DMS114 treated with DMSO at 0.1 percent for 48 hours (cell line): Measurements from ENCODE around the gene RETSAT.
"Not testable (repeated sequence)": the region's sequence is repeated elsewhere in the genome, so short reads cannot be mapped to it uniquely, and the experiment has no call there.

Source experiments
- DNase-seq: peaks from one replicate; lab custom pipeline; 2025; ENCODE audit not compliant: unreplicated experiment; lab: John Stamatoyannopoulos, UW

RETSAT gene

DNA sequence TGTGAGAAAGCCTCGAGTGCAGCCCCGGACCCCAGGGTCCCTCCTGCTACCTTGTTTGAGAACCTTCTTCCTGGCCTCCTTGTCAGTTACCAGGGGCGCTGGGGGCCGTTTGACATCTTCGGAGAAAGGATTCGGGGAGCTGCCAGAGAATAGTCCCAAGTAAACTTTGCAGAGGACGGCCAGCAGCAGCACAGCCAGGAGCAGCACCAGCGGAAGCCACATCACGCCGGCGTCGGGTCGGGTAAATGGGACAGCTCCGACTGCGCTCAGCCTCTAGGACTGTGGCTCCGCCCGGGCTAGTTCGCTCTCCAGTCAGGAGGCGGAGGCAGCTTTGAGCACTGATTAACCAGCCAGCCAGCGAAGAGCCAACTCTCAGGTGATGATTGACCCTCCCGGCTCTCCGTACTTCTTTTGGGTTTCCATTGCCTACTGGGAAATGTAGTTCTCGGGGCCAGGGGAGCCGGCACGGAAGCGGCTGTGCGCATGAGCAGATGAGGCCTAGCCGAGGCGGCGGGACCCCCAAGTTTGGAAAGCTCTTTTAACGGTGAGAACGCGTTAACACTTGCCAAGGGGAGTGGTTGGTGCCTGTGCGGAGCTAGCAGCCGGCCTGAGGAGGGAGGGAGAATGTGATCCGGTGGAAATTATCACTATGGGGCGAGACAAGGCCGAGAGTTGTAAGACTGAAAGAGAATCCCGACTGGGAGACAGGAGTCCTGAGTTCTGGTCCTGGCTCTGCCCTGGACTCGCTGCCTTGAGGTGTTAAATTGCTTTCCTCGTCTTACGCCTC is at the start of gene RETSAT, which contains the start of gene ELMOD3:
RETSAT (minus strand) TSS at position 243 of the 787 bp plus-strand sequence; CDS start at position 222, 21 bp downstream.
ELMOD3 (plus strand) TSS at position 484 of the 787 bp plus-strand sequence. CDS start 2,430 bp downstream, outside the sequence.
- peak; percentile 99 for DNase-seq

DNA sequence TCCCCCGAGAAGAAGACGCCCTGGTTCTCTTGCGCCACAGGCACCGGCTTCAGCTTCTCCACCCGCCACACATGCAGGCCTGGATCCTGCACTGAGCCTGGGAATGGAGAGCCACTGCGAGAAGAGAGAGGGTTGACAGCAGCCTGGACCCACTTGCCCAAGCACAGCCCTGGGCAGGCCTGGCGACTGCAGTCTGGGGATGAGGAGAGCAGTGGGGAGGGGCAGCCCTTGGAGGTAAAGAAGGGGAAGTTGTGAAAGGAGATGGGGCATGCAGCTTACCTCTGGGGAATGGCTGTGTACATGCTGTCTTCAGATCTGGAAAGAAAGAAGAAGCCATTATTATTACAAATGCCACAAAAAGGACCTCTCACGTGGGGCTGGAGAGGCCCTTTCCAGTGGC is 47.5 kb upstream of the RETSAT start:
- no peak for DNase-seq

DNA sequence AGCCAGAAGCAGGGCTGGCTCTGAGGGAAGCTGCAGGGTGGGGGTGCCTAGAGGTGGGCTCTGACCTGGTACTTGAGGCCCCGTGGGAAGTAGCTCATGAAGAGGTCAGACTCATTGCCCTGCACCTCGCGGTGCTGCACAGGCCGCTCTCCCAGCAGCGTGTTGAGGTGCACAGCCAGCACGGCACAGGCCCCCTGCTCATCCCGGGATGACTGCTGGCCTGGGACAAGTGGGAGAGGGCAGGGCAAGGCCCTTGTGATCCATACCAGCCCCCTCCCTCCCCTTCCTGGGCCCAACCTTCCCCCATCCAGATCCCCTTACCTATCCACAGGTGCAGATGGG is 47.1 kb upstream of the RETSAT start:
- DNase-seq: no peak

DNA sequence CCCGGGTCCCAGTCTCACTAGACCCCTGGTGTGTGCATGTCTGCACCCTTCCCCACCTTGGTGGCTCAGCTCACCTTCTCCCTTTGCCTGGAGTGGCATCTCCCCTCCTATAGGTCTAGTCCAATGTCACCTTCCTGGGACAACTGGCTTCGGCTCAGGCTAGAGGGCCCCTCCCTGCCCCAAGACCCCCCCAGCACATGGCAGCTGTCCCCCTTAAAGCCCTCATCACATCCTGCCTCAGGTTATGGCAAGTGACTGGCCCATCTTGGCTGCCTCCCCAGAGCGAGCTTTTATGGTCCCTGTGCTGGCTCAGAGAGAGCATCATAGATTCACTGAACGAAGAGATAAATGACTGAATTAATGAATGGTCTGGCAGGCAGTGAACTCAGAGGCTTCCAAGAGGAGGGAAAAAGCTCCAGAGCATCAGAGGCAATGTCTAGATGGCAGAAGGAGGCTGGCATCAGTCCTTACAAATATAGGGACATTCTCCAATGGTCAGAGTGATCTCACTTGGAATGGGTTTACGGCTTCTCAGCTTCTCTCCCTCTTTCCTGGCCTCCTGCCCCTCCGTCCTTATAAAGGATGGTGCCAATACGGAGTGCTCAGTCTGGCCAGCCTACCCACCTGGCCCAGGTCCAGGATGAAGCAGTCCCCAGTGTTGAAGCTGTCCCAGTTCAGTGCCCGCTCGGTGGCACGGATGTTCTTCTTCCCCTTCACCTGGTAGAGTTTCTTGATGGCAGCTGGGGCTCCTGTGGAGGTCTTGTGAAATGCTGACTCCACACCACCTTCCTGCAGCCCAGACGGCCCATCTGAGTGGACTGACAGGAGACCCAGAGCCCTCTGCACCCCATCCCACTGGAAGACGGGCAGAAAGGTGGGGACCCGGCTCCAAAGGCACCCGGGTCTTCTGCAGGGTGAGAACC is 46.5 kb upstream of the RETSAT start:
- DNase-seq: no peak

DNA sequence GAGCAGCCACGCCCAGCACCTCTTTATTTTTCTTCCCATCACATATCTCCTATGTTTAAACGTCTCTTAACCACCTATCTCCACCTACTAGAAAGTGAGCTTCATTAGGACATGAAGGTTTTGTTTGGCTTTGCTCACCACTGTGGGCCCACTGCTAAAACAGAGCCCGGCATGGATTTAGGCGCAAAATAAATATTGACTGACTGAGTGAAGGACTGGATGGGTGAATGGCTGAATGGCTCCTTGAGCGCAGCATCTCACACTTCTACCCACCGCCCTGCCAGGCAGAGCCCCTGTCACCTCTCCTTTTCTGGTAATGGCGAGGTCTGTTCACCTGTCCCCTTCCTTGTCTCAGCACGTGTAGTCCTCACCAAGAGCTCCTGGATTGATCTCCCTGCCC is 45.7 kb upstream of the RETSAT start:
- DNase-seq: no peak

DNA sequence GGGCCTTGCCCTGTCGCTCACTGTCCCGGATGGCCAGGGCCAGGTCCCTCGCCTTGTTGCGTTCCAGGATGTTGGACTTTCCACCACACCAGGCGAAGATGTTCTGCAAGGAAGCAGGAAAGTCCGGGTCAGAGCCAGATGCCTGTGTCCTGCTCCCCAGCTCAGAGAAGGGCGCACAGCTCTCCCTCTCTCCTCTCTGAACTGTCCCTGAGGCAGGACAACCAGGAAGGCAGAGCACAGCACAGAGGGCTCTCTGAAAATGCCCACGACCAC is 44.8 kb upstream of the RETSAT start:
- no peak for DNase-seq

DNA sequence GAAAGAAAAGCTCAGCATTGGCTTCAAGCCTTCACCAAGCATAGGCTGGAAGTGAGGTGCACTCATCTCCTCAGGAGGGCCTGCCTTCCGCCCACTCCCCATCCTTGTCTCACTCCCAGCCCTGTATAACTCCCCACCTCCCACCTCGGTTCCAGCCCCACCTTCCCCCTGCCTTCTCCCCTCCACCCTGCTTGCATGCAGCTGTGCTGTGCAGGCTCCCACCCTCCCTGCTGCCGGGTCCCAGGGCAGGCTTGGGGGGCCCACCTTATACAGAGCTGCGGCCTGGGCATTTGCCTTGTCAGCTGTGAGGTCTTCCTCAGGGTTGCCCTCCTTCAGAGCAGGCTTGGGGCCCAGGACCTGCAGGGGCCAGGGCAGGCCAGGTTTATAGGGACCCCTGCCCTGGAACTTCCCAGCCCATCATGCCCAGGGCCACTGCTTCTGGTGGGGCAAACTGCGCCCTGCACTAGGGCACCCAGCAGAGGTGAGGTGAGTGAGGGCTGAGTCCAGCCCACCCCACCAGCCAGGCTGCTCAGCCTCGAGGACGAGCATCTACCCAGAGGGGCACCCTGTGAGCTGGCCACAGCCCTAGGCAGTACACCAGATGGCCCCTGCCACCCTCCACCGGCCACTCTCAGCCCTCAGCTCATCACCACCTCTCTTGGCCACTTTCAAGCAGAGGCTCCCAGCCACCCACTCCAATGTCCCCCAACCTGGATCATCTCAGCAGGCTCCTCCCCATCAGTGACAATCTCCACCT is 44.3 kb upstream of the RETSAT start:
- no peak for DNase-seq

DNA sequence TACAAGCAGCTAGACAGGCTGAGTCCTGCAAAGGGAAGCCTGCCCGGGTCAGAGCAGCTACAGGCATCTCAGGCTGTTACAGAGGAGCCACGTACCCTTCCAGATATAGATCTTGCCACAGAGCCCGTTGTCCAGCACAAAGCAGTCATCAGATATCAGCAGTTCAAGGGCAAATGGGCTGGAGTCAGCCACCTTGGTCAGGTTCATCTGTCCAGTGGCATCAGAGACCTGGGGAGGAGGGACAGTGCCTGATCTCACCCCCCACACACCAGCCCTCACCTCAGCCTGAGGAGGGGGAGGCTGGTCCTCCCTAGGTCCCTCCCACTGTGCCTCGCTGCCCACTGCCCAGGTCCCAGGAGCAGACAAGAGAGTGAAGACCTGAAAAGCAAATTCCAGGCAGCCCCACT is 43.6 kb upstream of the RETSAT start:
- no peak for DNase-seq

DNA sequence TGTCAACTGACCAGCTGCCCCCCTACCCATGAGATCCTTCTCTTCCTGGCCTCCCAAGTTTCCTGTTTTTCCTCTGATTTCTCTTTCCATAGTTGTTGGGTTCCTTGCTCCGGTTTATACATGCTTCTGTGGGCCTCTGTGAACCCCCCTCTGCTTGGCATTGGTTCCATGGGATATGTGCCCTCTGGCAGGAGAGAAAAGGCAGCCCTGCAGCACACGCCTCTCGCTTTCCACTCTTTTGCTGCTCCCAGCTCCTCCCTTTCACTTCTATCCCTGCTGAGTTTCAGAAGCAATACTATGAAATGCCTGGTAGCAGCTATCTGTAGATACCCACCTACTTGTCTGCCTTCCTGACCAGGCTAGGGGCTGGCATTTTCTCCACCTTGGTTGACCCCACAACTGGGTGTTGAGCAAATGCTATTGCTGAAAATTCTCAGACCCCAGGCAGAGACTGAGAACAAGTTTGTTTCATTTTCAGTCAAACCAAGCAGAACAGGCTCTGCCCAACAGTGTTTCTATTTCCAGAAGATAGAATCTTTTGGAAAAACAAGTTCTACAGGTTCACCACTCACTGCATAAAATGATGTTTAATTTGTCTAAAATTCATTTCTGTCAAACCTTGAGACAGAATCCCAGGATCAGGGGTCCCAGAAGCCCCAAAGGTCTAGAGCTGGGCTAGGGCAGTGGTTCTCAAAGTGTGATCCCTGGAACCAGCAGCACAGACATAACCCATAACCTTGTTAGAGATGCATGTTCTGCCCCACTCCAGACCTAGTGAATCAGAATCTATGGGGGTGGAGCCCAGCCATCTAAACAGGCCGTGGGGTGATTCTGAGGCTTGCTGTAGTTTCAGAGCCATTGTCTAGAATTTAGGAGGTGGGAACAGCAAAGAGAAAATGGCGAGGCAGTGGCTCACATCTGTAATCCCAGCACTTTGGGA is 42.5 kb upstream of the RETSAT start:
- DNase-seq: no peak

DNA sequence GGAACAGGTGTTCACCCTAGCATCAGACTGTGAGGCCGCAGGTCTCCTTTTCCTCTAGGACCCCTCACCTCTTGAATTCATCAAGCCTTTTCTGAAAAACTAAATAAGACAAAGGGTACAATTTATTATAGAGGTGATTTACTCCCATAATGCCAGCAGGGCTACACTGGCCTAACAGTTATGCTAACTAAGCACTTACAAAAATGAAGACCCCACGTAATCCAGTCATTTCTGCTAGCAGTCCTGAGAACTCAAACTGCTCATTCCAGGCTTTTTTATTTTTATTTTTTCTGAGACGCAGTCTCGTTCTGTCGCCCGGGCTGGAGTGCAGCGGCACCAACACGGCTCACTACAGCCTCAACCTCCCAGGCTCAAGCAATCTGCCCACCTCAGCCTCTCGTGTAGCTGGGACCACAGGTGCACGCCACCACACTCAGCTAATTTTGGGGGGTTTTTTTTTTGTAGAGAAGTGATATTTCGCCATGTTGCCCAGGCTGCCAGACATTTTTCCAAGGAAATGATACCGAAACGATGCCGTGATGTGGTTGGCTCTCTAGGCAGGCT is 41.7 kb upstream of the RETSAT start:
- no peak for DNase-seq

DNA sequence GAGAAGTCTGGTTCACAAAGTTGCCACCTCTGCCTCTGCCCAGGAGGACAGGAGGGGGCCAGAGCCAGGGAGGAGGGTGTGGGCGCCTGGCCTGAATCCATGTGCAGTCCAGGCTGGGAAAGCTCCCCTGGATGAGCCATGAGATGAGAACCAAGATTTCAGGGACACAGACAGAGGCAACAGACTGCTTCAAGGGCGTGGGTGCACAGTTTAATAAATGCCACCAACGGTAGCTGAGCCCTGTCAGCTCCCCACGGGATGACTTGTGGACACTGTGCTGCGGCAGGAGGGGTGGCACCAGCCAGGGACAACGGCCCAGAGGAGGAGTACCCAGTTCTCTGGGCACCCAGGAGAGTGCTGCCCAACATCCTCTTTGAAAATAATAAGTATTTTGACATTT is 40.6 kb upstream of the RETSAT start:
- no peak for DNase-seq

DNA sequence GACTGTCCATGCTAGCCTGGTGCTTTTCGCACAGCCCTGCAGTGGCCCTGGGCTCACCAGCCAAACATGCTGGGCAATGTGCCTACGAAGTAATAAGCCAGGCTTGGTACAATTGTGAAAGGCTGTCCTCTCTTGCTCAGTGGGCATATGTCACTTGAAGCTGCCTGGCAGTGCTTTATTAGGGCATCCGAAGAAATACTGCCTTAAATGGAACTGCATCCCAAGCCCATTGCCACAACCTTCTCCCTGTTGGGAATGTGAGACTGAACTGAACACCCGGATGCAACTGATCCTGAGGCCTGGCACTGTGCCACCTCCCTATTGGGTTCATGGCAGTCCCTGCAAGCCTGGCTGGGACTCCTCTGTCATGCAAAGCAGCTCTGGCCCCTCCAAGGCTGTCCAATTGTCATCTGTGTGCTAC is 39.9 kb upstream of the RETSAT start:
- no peak for DNase-seq

DNA sequence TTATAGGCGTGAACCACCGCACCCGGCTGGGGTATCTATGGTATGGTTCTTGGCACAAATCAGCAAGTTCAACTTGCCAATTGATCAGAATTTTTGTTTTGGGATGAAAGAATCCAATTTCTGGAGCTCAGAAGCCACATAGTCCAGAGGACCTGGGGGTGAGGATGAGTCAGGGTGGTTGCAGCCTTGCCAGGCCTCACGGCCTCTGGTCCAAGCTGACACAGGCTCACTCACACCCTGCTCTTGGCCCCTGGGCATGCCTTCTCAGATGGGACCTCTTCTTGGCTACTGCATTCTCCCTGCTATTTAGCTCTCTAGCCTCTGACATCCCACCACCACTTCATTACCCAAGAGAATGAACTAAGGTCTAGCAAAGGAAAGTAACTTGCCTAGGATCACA is 39.5 kb upstream of the RETSAT start:
- DNase-seq: no peak

DNA sequence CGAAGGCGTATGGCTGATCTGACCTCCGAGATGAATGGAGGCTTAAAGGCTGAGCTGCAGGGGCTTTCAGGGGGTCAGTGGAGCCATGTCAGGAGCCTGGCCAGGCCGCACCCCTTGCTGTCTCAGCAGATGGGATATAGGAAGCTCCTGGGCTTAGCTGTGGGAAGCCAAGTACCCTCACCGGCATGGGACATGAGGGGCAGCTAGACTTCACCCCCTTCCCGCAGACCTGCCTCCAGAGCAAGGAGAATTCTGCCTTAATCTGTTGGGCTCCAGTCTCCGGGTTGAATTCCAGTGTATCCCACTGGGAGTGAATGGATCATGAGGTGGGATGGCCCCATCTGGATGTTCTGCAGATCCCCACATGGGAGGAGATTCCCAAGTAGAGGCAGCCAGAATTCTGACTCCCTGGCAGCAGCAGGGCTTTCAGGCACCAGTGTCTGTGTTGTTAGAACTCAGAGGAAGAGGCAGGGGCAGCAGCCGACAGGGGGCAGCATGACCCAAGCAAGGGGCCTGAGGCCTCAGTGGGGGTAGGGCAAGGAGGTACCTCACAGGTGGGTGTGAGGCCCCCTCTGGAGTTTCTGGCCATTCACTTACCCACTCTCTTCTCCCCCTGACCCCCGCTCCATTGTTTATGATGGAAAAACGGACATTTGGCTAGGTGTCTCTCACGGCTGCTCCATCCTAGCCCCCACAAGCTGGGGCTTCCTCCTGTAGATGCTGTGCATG is 36.8 kb upstream of the RETSAT start:
- DNase-seq: peak; percentile 20

DNA sequence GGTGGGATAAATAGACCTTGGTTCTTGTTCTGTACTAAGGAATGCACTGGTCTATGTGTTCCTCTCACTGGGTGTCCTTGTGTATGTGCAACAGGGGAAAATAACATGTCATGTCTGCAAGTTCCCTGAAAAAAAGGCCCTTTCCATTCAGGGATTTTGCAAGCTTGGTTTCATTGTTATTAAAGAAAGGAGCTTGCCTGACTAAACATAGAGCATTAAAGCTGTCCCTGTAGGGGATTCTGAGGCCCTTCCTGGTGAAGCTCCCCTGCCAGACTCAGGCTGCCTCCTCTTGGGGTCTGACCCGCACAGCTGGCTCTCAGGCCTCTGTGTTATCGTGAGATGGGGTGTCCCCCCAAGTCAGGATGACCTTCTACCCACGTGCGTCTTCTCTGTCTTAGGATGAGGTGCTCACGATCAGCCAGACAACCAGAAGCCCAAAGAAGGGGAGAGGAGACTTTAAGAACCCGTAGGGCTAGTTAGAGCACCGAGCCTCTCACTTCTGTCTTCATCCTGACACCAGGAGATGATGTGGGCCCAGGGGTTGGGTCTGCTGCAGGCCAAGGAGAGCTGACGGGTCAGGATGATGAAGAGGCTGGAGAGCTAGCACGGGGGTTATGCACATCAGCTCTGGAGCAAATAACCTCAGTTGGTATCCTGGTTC is 34.7 kb upstream of the RETSAT start:
- no peak for DNase-seq

DNA sequence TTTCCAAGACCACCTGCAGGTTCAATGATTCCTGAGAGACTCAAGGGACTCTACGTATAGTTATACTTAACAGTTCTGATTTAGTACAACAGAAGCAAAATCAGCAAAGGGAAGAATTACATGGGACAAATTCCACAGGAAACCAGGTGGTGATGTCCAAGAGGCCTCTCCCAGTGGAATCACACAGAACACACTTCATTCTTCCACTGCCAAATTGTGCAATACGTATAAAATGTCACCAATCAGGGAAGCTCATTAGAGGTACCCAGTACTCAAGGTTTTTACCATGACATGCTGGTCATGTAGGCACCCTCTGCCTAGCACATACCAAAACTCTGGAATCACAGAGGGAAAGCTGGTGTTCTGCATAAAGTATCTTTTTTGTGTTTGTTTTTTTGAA is 33.4 kb upstream of the RETSAT start:
- no peak for DNase-seq

DNA sequence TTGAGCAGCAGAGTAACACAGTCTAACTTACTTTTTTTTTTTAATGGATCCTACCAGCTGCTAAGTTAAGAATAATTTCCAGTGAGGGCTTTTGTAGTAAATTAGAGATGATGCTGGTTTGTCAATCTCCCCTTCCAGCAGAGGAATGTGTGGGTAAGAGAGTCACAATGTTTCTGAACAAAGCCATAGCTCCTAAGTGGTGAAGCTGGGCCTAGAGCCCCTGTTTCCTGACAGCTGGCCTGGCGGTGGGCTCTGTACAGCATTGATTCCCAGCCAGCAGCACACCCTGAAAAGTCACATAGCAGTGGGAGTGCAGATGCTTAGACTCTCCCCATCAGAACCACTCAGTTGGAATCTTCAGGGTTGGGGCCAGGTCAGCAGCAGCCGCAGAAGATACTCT is 31.4 kb upstream of the RETSAT start:
- no peak for DNase-seq

DNA sequence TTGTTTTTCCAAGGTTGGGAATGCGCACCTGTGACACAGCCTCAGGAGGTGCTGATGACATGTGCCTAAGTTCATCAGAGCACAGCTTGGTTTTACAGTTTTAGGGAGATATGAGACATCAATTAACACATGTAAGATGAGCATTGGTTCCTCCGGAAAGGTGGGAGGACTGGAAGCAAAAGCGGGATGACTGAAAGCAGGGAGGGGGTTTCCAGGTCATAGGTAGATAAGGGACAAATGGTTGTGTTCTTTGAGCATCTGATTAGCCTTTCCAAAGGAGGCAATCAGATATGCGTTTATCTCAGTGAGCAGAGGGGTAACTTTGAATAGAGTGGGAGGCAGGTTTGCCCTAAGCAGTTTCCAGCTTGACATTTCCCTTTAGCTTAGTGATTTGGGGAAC is 29.5 kb upstream of the RETSAT start:
- no peak for DNase-seq

DNA sequence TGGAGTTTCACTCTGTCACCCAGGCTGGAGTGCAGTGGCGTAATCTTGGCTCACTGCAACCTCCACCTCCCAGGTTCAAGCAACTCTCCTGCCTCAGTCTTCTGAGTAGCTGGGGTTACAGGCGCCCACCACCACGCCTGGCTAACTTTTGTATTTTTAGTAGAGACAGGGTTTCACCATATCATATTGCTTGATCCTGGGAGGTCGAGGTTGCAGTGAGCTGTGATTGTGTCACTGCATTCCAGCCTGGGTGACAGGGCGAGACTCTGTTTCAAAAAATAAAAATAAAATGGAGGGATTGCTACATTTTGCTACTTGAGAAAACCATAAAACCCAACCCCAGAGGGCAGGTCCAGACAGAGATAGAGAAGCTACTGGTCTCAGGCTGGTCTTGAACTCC is 28.8 kb upstream of the RETSAT start:
- not testable (repeated sequence) for DNase-seq
